HCT116 (cell line): ENCODE data around the gene PIBF1. TPM values are rescaled to one million over a fixed set of nuclear protein-coding genes. Genes with fewer than 3 reads are reported as not detected.

Experiments used
- ATAC-seq: fragments of 200-7000 bp; cut with Tn5 transposase; 2 replicates; pipeline ENCODE4 v1.9.1; 2020; ENCODE audit warnings: mild to moderate bottlenecking, moderate library complexity
- BruUV-seq: library from RNA; stranded (reverse); fragments of 400-500 nt; replicated peaks from 2 replicates; lab custom pipeline; 2021; lab: Mats Ljungman, UMichigan
- CTCF ChIA-PET: fragments of 300-600 bp; sonication (Branson Sonifier 250); formaldehyde crosslinking; loops from one replicate; lab custom pipeline; 2021; ENCODE audit warnings: antibody characterized with exemption; lab: Charles Lee
- POLR2A ChIA-PET: fragments of 300-600, 350-600 bp; sonication (Branson Sonifier 250); formaldehyde crosslinking; loops from one replicate; lab custom pipeline; 2021; ENCODE audit warnings: antibody characterized with exemption; lab: Charles Lee
- RAD21 ChIA-PET, 2 experiments: fragments of 300-600 bp; sonication (Branson Sonifier 250); formaldehyde crosslinking; loops; one replicate each; lab custom pipeline; 2023; ENCODE audit warnings: low total read pairs in 2 of 2; ENCODE audit not compliant: uncharacterized antibody in 2 of 2, unreplicated experiment in 2 of 2, low non-redundant PET in 1 of 2; lab: Charles Lee
- DNase-seq: peaks from one replicate; pipeline ENCODE4 v3.0.0-alpha.2; 2010; ENCODE audit warnings: low read depth, low spot score
- H2AFZ ChIP-seq: fragments of 200-600 bp; shearing (Covaris generic), sonication (generic); 2 replicates; pipeline ENCODE4 v1.6.1; 2017; ENCODE audit warnings: low read depth, mixed run types, mixed read lengths, antibody characterized with exemption, low read length; ENCODE audit not compliant: poor library complexity, severe bottlenecking
- H3K27ac ChIP-seq: 2 replicates; pipeline ENCODE4 v1.5.1; 2012; ENCODE audit warnings: low read depth, low read length
- H3K27me3 ChIP-seq: fragments of 200-600 bp; sonication (generic); 2 replicates; pipeline ENCODE4 v1.6.1; 2016; ENCODE audit warnings: mixed run types, low read length, mixed read lengths; ENCODE audit not compliant: insufficient read depth
- H3K36me3 ChIP-seq, 2 experiments: fragments of 200-500 bp in 1 of 2; fragments of 200-600 bp in 1 of 2; sonication (Bioruptor generic) in 1 of 2; sonication (generic) in 1 of 2; 2 replicates each; pipeline versions ENCODE4 v1.5.1 to v1.6.1; 2014 to 2016; ENCODE audit warnings: low read length in 2 of 2, inconsistent platforms in 1 of 2, mixed read lengths in 1 of 2, mixed run types in 1 of 2; ENCODE audit not compliant: insufficient read depth in 2 of 2, control insufficient read depth in 1 of 2
- H3K4me1 ChIP-seq, 2 experiments: fragments of 200-600 bp in 1 of 2; sonication (generic) in 1 of 2; 2 replicates each; pipeline versions ENCODE4 v1.5.1 to v1.6.1; 2012 to 2017; ENCODE audit warnings: low read length in 2 of 2, inconsistent platforms in 1 of 2, mild to moderate bottlenecking in 1 of 2, mixed read lengths in 1 of 2, mixed run types in 1 of 2, moderate library complexity in 1 of 2; ENCODE audit not compliant: insufficient read depth in 2 of 2, control insufficient read depth in 1 of 2
- H3K4me2 ChIP-seq: fragments of 200-600 bp; sonication (generic); 2 replicates; pipeline ENCODE4 v1.6.1; 2017; ENCODE audit warnings: mixed run types, low read length, mixed read lengths
- H3K4me3 ChIP-seq, 2 experiments: fragments of 200-600 bp in 1 of 2; sonication (generic) in 1 of 2; replicated peaks in 1 of 2; 2 replicates each; pipeline ENCODE4 v1.5.1; 2011 to 2016; ENCODE audit warnings: low read length in 2 of 2, control low read depth in 1 of 2, low read depth in 1 of 2, mild to moderate bottlenecking in 1 of 2, mixed read lengths in 1 of 2, mixed run types in 1 of 2
- H3K79me2 ChIP-seq: fragments of 200-600 bp; sonication (generic); 2 replicates; pipeline ENCODE4 v1.6.1; 2017; ENCODE audit warnings: mild to moderate bottlenecking, mixed run types, low read length, moderate library complexity, mixed read lengths; ENCODE audit not compliant: insufficient read depth
- H3K9ac ChIP-seq: fragments of 200-600 bp; sonication (generic); 2 replicates; pipeline ENCODE4 v1.6.1; 2016; ENCODE audit warnings: low read length, mixed read lengths
- H3K9me2 ChIP-seq: fragments of 200-600 bp; sonication (generic), shearing (Covaris generic); 2 replicates; pipeline ENCODE4 v1.6.1; 2017; ENCODE audit warnings: mixed run types, mild to moderate bottlenecking, moderate library complexity; ENCODE audit not compliant: insufficient read depth
- H3K9me3 ChIP-seq, 2 experiments: fragments of 200-500 bp in 1 of 2; fragments of 200-600 bp in 1 of 2; sonication (Bioruptor generic) in 1 of 2; sonication (generic) in 1 of 2; 2 replicates each; pipeline ENCODE4 v1.6.1; 2014 to 2017; ENCODE audit warnings: low read length in 2 of 2, mixed read lengths in 2 of 2, inconsistent platforms in 1 of 2, low read depth in 1 of 2, mild to moderate bottlenecking in 1 of 2, mixed run types in 1 of 2, moderate library complexity in 1 of 2; ENCODE audit not compliant: control insufficient read depth in 1 of 2, insufficient read depth in 1 of 2
- H4K20me1 ChIP-seq: fragments of 200-600 bp; sonication (generic), shearing (Covaris generic); 2 replicates; pipeline ENCODE4 v1.6.1; 2017; ENCODE audit warnings: mixed run types, mild to moderate bottlenecking, moderate library complexity; ENCODE audit not compliant: insufficient read depth
- CBX3 ChIP-seq: IDR thresholded peaks from 2 replicates; pipeline ENCODE4 v1.6.1; 2012; ENCODE audit warnings: low read depth
- CEBPB ChIP-seq: IDR thresholded peaks from 2 replicates; pipeline ENCODE4 v1.6.1; 2012; ENCODE audit warnings: low read depth
- EGR1 ChIP-seq: IDR thresholded peaks from 2 replicates; pipeline ENCODE4 v1.6.1; 2012; ENCODE audit warnings: low read depth
- ELF1 ChIP-seq: IDR thresholded peaks from 2 replicates; pipeline ENCODE4 v1.6.1; 2012; ENCODE audit warnings: low read depth, borderline replicate concordance
- EZH2phosphoT487 ChIP-seq: fragments of 200-600 bp; IDR thresholded peaks from 2 replicates; pipeline ENCODE4 v1.6.1; 2018; ENCODE audit warnings: antibody characterized with exemption, borderline replicate concordance
- FOSL1 ChIP-seq: IDR thresholded peaks from 2 replicates; pipeline ENCODE4 v1.6.1; 2012; ENCODE audit warnings: low read depth
- JUND ChIP-seq: IDR thresholded peaks from 2 replicates; pipeline ENCODE4 v1.6.1; 2012
- POLR2AphosphoS5 ChIP-seq: IDR thresholded peaks from 2 replicates; pipeline ENCODE4 v1.6.1; 2011; ENCODE audit warnings: mild to moderate bottlenecking, low read depth, low read length, moderate library complexity
- RAD21 ChIP-seq: IDR thresholded peaks from 2 replicates; pipeline ENCODE4 v1.6.1; 2012; ENCODE audit warnings: low read depth, mild to moderate bottlenecking
- REST ChIP-seq: IDR thresholded peaks from 2 replicates; pipeline ENCODE4 v1.6.1; 2012; ENCODE audit warnings: low read depth
- SIN3A ChIP-seq: IDR thresholded peaks from 2 replicates; pipeline ENCODE4 v1.6.1; 2012; ENCODE audit warnings: low read depth
- SP1 ChIP-seq: IDR thresholded peaks from 2 replicates; pipeline ENCODE4 v1.6.1; 2012; ENCODE audit warnings: low read depth
- YY1 ChIP-seq: IDR thresholded peaks from 2 replicates; pipeline ENCODE4 v1.6.1; 2011; ENCODE audit warnings: low read length, low read depth, moderate library complexity, mild to moderate bottlenecking; ENCODE audit not compliant: insufficient replicate concordance; ENCODE audit errors: extremely low read depth
- ZBTB33 ChIP-seq: IDR thresholded peaks from 2 replicates; pipeline ENCODE4 v1.6.1; 2011; ENCODE audit warnings: mild to moderate bottlenecking, low read length, moderate library complexity; ENCODE audit not compliant: insufficient replicate concordance; ENCODE audit errors: extremely low read depth
- ZFX ChIP-seq: fragments of 450-650 bp; IDR thresholded peaks from 2 replicates; pipeline ENCODE4 v1.6.1; 2017
- ZNF274 ChIP-seq: fragments of 200-500 bp; sonication (Bioruptor generic); IDR thresholded peaks from 2 replicates; pipeline ENCODE4 v1.6.1; 2014; ENCODE audit warnings: mild to moderate bottlenecking, low read depth, low read length, inconsistent platforms
- intact Hi-C: fragments of 100-400 bp; cut with micrococcal nuclease; formaldehyde crosslinking; loops from 2 replicates; pipeline ENCODE4 v1.10.0; 2022
- total RNA-seq: library from RNA; stranded (reverse); gene quantifications from one replicate; pipeline ENCODE4 v1.2.1, GENCODE V29; 2021; ENCODE audit not compliant: unreplicated experiment
- TF ChIP-seq, protein P1 (sequence below): IDR thresholded peaks from 2 replicates; pipeline ENCODE4 v1.6.1; 2012
- TF ChIP-seq, protein P2 (sequence below), 3 experiments: fragments of 200-600 bp in 1 of 3; sonication (generic) in 1 of 3; IDR thresholded peaks in 2 of 3; conservative IDR thresholded peaks in 1 of 3; 2 replicates each; pipeline ENCODE4 v1.5.1; 2012 to 2017; ENCODE audit warnings: low read depth in 2 of 3, low read length in 2 of 3, antibody characterized with exemption in 1 of 3, borderline replicate concordance in 1 of 3, control low read depth in 1 of 3, mild to moderate bottlenecking in 1 of 3, mixed read lengths in 1 of 3, mixed run types in 1 of 3, moderate library complexity in 1 of 3; ENCODE audit not compliant: insufficient read depth in 1 of 3

Gene PIBF1
- total RNA-seq, 1 experiment from 2014 or later = 21.1 TPM

DNA sequence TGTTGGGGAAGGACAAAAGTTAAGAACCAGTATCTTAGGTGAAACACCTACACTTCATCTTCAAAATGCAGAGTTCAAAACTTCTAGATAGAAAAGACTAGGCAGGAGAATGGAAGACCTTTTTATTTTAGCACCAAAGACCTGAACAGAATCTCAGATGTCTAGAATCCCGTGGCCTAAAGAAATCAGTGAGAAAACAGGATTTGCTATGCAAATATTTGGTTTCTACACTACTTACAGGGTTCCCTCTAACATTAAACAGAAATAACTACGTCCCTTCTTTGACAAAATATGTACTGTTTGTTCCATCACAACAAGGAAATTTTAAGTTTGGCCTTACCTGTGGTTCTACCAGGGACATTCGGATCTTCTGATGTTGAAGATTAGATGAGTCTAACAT lies 21.7 kb upstream of the PIBF1 start:
- H3K4me2 ChIP-seq = no peak overlapping the region
- no peaks in the 10 kb centered on the region for H3K4me1 ChIP-seq
- CTCF ChIA-PET = no interaction called here
- no peak overlapping the region for H3K9ac ChIP-seq
- no peak overlapping the region for H2AFZ ChIP-seq
- H3K27ac ChIP-seq = no peak overlapping the region
- no peaks in the 10 kb centered on the region for H3K27me3 ChIP-seq
- H3K9me3 ChIP-seq = no peaks in the 10 kb centered on the region
- no peak for TF ChIP-seq SP1
- no peak for TF ChIP-seq RAD21
- no peak for TF ChIP-seq YY1
- TF ChIP-seq CBX3 = no peak
- no peak for TF ChIP-seq FOSL1
- no peak for TF ChIP-seq EZH2phosphoT487
- TF ChIP-seq, protein P1, sequence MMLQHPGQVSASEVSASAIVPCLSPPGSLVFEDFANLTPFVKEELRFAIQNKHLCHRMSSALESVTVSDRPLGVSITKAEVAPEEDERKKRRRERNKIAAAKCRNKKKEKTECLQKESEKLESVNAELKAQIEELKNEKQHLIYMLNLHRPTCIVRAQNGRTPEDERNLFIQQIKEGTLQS = no peak
- no peak for TF ChIP-seq POLR2AphosphoS5
- no peak for TF ChIP-seq JUND
- no peak for TF ChIP-seq ELF1
- TF ChIP-seq SIN3A = no peak
- no peak for TF ChIP-seq CEBPB
- TF ChIP-seq ZBTB33 = no peak
- TF ChIP-seq, protein P2, sequence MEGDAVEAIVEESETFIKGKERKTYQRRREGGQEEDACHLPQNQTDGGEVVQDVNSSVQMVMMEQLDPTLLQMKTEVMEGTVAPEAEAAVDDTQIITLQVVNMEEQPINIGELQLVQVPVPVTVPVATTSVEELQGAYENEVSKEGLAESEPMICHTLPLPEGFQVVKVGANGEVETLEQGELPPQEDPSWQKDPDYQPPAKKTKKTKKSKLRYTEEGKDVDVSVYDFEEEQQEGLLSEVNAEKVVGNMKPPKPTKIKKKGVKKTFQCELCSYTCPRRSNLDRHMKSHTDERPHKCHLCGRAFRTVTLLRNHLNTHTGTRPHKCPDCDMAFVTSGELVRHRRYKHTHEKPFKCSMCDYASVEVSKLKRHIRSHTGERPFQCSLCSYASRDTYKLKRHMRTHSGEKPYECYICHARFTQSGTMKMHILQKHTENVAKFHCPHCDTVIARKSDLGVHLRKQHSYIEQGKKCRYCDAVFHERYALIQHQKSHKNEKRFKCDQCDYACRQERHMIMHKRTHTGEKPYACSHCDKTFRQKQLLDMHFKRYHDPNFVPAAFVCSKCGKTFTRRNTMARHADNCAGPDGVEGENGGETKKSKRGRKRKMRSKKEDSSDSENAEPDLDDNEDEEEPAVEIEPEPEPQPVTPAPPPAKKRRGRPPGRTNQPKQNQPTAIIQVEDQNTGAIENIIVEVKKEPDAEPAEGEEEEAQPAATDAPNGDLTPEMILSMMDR (IDR thresholded peaks at IDR 0.05 in 2 of 3, conservative IDR thresholded peaks at IDR 0.05 in 1 of 3; ENCODE audit: borderline replicate concordance in 1 of 3, insufficient read depth in 1 of 3, low read depth in 2 of 3, low read length in 2 of 3) = no peak
- TF ChIP-seq REST = no peak
- no peak for TF ChIP-seq ZFX
- no peak for TF ChIP-seq EGR1
- no peak for TF ChIP-seq ZNF274
- no peak overlapping the region for H3K4me3 ChIP-seq
- no peaks in the 10 kb centered on the region for H3K9me2 ChIP-seq
- DNase-seq = no peak
- POLR2A ChIA-PET = no interaction called here
- H3K79me2 ChIP-seq = peaks cover 10% of the 10 kb centered on the region
- peaks cover 57 to 63% of the 10 kb centered on the region in 2 experiments for H3K36me3 ChIP-seq
- no TSS peak for BruUV-seq
- RAD21 ChIA-PET = no interaction called here
- H4K20me1 ChIP-seq = no peaks in the 10 kb centered on the region
- intact Hi-C loops = no loop called here
- no peak for ATAC-seq
